PC-9 (cell line): ENCODE results near the gene DNAJB12.

Experiments
- CTCF ChIP-seq: fragments of 200-600 bp; sonication (generic); conservative IDR thresholded peaks from 2 replicates; pipeline ENCODE4 v1.6.1; 2017; ENCODE audit warnings: mixed run types, antibody characterized with exemption, mild to moderate bottlenecking, moderate library complexity
- EZH2 ChIP-seq: fragments of 200-600 bp; sonication (generic); IDR thresholded peaks from 2 replicates; pipeline ENCODE4 v1.8.0; 2017; ENCODE audit warnings: antibody characterized with exemption, low read depth

GRCh38 chr10:72344932-72345331, 9.8 kb downstream of the DNAJB12 start:
- TF ChIP-seq CTCF: no peak
- TF ChIP-seq EZH2: no peak
